ENCODE results near the gene CAVIN2. TPM values are rescaled to one million over a fixed set of nuclear protein-coding genes. Genes with fewer than 3 reads are reported as not detected.

Gene CAVIN2
- total RNA-seq, 1 donor from 2014 or later: 93.9 TPM

- H3K36me3 ChIP-seq: no peaks in the 10 kb centered on the region
- no peak for DNase-seq
- no peaks in the 10 kb centered on the region for H3K27me3 ChIP-seq (ENCODE audit: low read depth)
- H3K4me1 ChIP-seq: peaks cover 52% of the 10 kb centered on the region
- TF ChIP-seq CTCF (IDR thresholded peaks at IDR 0.05; ENCODE audit: borderline replicate concordance): no peak
- intact Hi-C loops (cut with micrococcal nuclease): no loop called here
- H3K27ac ChIP-seq (replicated peaks): peak overlapping the region; percentile 18
- H3K4me3 ChIP-seq: no peak overlapping the region
- H3K9me3 ChIP-seq (replicated peaks): peaks cover 18% of the 10 kb centered on the region
Observed at GRCh38 chr2:191857886-191858285, 11.0 kb upstream of the CAVIN2 start.

- Histone ChIP-seq H3K36me3 (no peaks in the 10 kb centered on the region), H3K4me3 (no peak overlapping the region), H3K27me3 (ENCODE audit: low read depth) (no peaks in the 10 kb centered on the region), H3K27ac (replicated peaks) (peak overlapping the region; percentile 18), H3K9me3 (replicated peaks) (peaks cover 18% of the 10 kb centered on the region), H3K4me1 (peaks cover 54% of the 10 kb centered on the region)
- TF ChIP-seq CTCF (IDR thresholded peaks at IDR 0.05; ENCODE audit: borderline replicate concordance): no peak
- intact Hi-C loops (cut with micrococcal nuclease): no loop called here
- no peak for DNase-seq
Observed at GRCh38 chr2:191857259-191857805, 10.4 kb upstream of the CAVIN2 start.

- TF ChIP-seq CTCF (IDR thresholded peaks at IDR 0.05; ENCODE audit: borderline replicate concordance): no peak
- peaks cover 18% of the 10 kb centered on the region for H3K9me3 ChIP-seq (replicated peaks)
- H3K27me3 ChIP-seq (ENCODE audit: low read depth): no peaks in the 10 kb centered on the region
- DNase-seq: no peak
- H3K4me3 ChIP-seq: no peak overlapping the region
- H3K36me3 ChIP-seq: no peaks in the 10 kb centered on the region
- H3K27ac ChIP-seq (replicated peaks): peak overlapping the region; percentile 80
- H3K4me1 ChIP-seq: peaks cover 56% of the 10 kb centered on the region
- intact Hi-C loops (cut with micrococcal nuclease): no loop called here
Observed at GRCh38 chr2:191856111-191856876, 9.4 kb upstream of the CAVIN2 start.

- Histone ChIP-seq H3K36me3 (no peaks in the 10 kb centered on the region), H3K27me3 (ENCODE audit: low read depth) (no peaks in the 10 kb centered on the region), H3K9me3 (replicated peaks) (peaks cover 16% of the 10 kb centered on the region), H3K4me3 (no peak overlapping the region), H3K4me1 (peaks cover 64% of the 10 kb centered on the region), H3K27ac (replicated peaks) (peak overlapping the region; percentile 80)
- no peak for TF ChIP-seq CTCF (IDR thresholded peaks at IDR 0.05; ENCODE audit: borderline replicate concordance)
- no peak for DNase-seq
- intact Hi-C loops (cut with micrococcal nuclease): no loop called here
Observed at GRCh38 chr2:191855382-191855781, 8.5 kb upstream of the CAVIN2 start.

GRCh38 chr2:191854382-191855372 is 7.8 kb upstream of the CAVIN2 start:
- H3K4me1 ChIP-seq: peaks cover 71% of the 10 kb centered on the region
- H3K27me3 ChIP-seq (ENCODE audit: low read depth): no peaks in the 10 kb centered on the region
- intact Hi-C loops (cut with micrococcal nuclease): no loop called here
- peak overlapping the region; percentile 9 for H3K4me3 ChIP-seq
- DNase-seq: no peak
- TF ChIP-seq CTCF (IDR thresholded peaks at IDR 0.05; ENCODE audit: borderline replicate concordance): no peak
- peak overlapping the region; percentile 80 for H3K27ac ChIP-seq (replicated peaks)
- peaks cover 9% of the 10 kb centered on the region for H3K9me3 ChIP-seq (replicated peaks)
- H3K36me3 ChIP-seq: no peaks in the 10 kb centered on the region

Data from left ventricle myocardium inferior (tissue), 1 donor.